NOMO-1 (cell line): ENCODE data around the gene ASXL2.
"Not testable (repeated sequence)": the region's sequence is repeated elsewhere in the genome, so short reads cannot be mapped to it uniquely, and the experiment has no call there.

Experiments used
- DNase-seq, 2 experiments: peaks; one replicate each; lab custom pipeline; 2025; ENCODE audit not compliant: unreplicated experiment in 2 of 2; lab: John Stamatoyannopoulos, UW

The ASXL2 gene

GRCh38 chr2:25878361-25879132 is at the start of gene ASXL2:
TSS of gene ASXL2 (minus strand) at chr2:25878487. CDS start at chr2:25878222, 265 bp downstream.
- peak; percentile 98 for DNase-seq

- DNase-seq, result no peak
Observed at GRCh38 chr2:25926984-25927756, 48.9 kb upstream of the ASXL2 start.

GRCh38 chr2:25922501-25922900 is 44.2 kb upstream of the ASXL2 start:
- DNase-seq, result no peak

- DNase-seq, result no peak
Observed at GRCh38 chr2:25920786-25921415, 42.6 kb upstream of the ASXL2 start.

- no peak for DNase-seq
Observed at GRCh38 chr2:25920336-25920735, 42.0 kb upstream of the ASXL2 start.

- no peak for DNase-seq
Observed at GRCh38 chr2:25917832-25918231, 39.5 kb upstream of the ASXL2 start.

GRCh38 chr2:25917411-25917810 is 39.1 kb upstream of the ASXL2 start:
- not testable (repeated sequence) for DNase-seq

GRCh38 chr2:25915944-25916772 is 37.9 kb upstream of the ASXL2 start:
- DNase-seq, result peak; percentile 23 to 33

GRCh38 chr2:25915411-25915810 is 37.1 kb upstream of the ASXL2 start:
- DNase-seq, result not testable (repeated sequence)

- not testable (repeated sequence) for DNase-seq
Observed at GRCh38 chr2:25913696-25913973, 35.3 kb upstream of the ASXL2 start.

- DNase-seq, result no peak
Observed at GRCh38 chr2:25912851-25913695, 34.8 kb upstream of the ASXL2 start.

- not testable (repeated sequence) for DNase-seq
Observed at GRCh38 chr2:25909574-25909973, 31.3 kb upstream of the ASXL2 start.

- no peak for DNase-seq
Observed at GRCh38 chr2:25905126-25905525, 26.8 kb upstream of the ASXL2 start.

GRCh38 chr2:25903216-25903776 is 25.0 kb upstream of the ASXL2 start:
- DNase-seq, result no peak

GRCh38 chr2:25899404-25899970 is 21.2 kb upstream of the ASXL2 start:
- no peak for DNase-seq

GRCh38 chr2:25897506-25897905 is 19.2 kb upstream of the ASXL2 start:
- peak in 1 of 2 experiments; percentile 29 for DNase-seq

- DNase-seq, result not testable (repeated sequence)
Observed at GRCh38 chr2:25896308-25896707, 18.0 kb upstream of the ASXL2 start.

GRCh38 chr2:25895610-25896009 is 17.3 kb upstream of the ASXL2 start:
- DNase-seq, result no peak

- DNase-seq, result no peak
Observed at GRCh38 chr2:25895018-25895417, 16.7 kb upstream of the ASXL2 start.
